AML-193 (cell line): ENCODE results near the gene RASSF3.
"Not testable (repeated sequence)": the region's sequence is repeated elsewhere in the genome, so short reads cannot be mapped to it uniquely, and the experiment has no call there.

Experiments
- DNase-seq, 2 experiments: peaks; one replicate each; lab custom pipeline; 2025; lab: John Stamatoyannopoulos, UW

RASSF3 gene

DNA sequence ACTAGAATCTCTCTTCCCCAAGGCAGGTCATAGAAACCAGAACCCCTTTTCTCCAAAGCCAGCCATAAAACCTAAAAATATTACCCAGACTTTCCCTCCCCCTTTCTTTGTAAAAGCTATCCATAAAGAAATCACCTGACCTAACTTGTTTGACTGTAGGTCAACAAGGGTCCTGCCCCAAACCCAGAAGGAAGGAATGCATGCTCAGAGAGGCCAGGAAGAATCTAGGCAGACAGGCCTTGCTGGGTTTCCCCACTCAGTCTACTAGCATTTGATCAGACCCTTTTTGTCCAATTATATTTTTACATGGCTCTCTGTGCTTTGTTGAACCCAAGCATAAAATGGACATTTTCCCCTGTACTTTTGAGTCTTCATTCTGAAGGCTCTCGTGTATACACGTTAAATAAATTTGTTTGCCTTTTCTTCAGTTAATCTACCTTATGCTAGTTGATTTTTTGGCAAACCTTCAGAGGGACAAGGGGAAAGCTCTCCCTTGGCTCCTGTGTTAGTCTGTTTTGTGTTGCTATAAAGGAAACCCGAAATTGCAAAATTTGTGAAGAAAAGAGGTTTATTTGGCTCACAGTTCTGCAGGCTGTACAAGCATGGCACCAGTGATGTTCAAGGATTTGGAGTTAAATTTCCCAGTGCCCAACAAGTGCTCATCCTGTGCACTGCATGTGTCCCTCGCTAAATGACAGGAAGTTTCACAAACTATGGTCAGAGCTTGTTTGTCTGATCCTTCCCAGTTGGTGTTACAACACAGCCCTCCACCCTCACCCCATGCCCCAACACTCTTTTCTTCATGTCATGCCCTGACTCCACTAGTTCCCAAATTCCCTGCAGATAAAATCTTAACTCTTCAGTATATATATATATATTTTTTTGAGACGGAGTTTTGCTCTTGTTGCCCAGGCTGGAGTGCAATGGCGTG is 14.2 kb upstream of the RASSF3 start:
- DNase-seq: peak; percentile 51 to 79

DNA sequence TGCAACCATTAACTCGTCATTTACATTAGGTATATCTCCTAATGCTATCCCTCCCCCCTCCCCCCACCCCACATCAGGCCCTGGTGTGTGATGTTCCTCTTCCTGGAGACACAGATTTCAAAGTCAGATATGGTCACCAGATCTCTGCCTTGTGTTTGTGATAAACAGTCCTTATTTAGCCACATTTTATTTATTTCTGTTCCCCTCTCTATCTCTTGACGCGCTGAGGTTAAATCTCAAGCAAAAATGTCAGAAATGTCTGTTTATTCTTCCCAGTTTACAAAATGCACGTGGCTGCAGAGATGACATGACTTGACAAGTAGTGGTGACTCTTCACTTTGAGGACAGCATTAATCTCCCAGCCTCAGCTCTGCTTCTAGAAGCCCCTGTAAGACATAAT is 11.5 kb upstream of the RASSF3 start:
- no peak for DNase-seq

DNA sequence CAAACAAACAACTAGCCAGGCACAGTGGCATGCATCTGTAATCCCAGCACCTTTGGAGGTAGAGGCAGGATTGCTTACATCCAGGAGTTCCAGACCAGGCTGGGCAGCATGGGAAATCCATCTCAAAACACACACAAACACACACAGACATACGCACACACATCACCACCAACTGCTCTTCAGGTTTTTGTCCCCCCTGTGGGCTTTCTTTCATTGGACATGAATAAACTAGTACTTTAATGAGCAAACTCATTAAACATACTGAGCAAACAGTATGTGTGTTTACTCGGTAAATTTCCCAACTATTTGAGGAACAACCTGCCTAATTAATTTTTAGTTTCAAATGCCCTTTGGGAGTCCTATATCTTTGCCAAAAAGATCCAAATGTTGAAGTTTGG is 10.1 kb upstream of the RASSF3 start:
- no peak for DNase-seq

DNA sequence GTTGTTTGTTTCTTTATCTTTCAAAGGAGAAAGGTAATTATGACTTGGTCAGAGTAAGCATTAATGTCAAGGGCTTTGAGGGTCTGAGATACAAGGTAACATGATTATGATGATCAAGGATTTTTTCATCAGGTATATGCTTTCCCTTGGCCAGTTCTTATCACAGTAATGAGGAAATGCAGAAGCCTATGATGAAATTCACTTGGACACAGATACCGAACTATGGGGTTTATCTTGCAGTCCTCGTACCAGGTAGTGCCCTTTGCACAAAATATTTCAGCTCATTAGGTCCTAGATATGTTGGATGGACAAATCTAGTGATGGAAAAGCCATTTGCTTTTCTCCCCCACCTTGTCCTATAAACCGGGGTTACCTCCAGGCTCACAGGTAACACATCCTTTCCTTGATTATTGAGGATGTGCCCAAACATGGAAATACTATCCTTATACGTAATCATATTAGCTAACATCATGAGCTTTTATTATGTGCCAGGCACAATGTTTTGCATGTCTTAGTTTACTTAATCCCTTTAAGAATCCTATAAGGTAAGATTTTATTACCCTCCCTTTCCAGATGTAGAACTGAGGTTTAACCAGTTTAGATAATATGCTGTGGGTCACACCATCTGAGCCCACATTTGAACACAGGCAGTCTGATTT is 7.0 kb upstream of the RASSF3 start:
- DNase-seq: no peak

DNA sequence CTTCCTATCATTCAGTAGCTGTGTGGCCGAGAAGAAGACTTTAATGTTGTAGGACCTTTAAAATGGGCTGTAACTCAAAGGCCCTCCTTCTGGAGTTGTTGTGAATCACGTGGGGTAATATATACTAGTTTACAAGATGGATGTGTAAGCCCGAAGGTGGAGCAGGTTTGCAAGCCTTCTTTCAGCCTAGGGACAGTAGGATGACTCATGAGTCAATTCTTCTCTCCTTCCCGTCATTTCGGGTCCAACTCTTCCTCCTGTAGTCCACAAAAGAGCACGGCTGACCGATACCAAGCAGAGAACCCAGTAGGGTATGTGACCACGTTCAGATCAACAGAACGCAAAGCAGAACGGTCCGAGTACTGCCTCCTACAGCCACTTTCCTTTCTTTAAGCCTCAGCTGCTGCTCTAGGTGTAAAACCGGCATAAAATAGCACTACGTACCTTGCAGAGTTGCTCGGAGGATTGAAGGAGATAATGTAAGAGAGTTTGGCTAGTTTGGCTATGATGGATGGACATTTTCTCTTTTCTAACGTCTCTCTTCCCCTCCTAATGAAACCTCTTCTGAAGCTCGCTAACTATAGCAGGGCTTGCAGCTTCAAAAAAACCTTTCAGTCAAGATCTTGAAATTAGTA is 1.3 kb upstream of the RASSF3 start:
- peak; percentile 58 to 65 for DNase-seq

DNA sequence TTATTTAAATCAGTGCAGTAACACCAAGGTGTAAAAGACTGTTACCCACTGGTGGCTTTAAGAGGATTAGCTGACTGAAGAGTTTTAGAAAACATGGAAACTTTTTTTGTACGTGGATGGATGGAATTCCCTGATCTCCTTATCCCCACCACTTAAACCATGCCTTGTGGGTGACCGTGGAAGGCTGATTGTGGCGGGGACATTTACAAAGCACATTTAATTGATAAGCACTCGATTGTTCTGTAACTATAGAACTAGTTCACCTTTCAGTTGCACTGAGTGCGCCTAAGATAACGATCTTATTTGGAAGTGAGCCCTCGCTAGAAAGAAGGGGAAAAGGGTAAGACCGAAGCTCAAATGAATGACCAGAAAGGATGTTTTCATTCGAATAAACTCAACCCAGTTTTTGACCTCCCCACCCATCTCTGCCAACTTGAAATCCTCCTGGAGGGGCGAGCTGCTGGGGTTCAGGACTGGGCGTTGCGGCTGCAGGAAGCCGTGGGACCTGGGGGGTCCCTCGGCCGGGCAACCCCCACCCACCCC is 688 bp upstream of the RASSF3 start:
- no peak for DNase-seq

DNA sequence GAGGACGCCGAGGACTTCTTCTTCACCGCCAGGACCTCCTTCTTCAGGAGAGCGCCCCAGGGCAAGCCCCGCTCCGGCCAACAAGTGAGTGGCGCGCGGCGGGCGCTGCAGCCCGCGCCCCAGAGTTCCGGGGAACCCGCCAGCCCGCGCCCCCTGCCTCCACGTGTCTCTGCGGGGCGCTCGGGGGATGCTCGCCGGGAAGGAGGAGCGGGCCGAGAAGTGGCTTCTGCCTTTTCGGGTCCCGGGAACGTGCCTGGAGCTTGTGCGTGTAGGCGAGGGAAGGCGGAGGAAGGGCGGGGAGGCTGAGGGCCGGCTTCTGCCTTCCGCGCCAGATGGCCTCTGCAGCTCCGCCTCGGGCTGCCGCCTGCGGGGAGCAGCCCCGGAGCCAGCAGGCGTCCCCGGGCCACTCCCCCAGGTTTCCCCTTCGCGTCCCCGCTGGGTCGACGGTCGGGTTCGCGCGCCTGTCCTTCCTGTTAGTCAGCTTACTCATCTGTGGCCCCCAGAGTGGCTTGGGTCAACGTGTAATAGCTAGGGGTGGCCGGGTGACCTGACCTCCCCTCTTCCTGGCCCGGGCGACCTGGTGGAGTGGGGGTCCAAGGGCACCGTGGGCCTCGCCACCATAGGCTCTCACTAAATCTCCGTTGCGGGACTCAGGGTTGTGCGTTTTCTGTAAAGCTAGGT is 505 bp downstream of the RASSF3 start:
- peak; percentile 38 to 51 for DNase-seq

DNA sequence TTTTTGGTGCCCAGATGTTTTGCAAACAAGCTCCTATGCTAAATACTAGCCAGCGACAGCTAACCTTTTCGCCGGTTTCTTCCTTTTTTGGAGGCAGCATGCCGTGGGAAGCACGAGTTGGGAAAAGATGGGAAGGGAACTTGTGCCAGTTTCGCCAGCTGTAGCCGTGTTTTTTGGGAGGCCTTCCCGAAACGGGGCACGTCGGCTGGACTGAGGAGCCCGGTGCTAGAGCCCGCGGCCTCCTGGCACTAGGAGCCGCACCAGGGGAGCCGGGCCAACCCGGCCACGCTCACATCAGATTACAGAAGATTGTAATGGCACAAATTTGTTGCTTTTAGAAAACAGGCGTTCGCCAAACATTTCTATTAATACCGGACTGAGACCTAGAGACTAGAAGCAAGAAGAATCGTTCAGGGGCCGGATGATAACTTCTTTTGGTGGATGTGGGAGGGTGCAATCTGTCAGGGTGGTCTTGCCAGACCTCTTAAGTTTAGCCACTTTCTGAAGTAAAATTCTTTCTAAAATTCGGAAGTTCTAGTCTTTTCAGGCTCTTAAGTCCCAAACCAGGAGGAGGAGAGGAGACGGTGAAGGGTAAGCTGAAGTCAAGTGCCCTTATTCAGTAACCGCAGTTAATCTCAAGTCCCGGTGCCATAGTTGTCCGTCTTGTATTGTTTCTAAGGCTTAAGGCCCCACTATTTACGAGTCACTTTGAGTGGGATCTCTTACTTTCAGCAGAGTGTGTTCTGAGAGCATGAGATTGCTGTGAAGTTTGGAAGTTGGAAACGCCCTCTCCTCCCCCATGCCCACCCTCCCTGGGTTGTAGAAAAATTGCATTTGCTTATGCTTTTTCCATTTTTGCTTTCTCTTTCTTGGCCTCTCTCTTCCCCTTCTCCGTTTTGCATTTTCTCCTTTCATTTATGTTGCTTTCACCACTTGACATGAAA is 1.3 kb downstream of the RASSF3 start:
- no peak for DNase-seq

DNA sequence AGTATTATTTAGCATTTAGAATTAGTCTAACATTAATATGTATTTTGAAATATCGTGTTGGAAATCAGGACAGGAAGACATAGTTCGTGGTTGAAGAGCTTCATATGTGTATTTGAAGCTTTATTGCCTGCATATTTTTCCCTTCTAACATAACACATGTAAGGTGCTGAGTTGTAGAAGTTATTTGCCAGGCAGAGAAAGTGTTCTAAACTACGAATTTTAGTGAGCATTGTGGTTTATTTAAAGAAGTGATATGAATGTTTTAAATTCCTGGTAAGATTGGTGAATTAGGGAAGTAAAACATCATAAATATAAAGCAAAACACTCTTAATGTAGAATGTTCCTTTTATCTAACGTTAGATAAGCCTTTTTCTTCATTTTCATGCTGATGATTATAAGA is 2.5 kb downstream of the RASSF3 start:
- DNase-seq: no peak

DNA sequence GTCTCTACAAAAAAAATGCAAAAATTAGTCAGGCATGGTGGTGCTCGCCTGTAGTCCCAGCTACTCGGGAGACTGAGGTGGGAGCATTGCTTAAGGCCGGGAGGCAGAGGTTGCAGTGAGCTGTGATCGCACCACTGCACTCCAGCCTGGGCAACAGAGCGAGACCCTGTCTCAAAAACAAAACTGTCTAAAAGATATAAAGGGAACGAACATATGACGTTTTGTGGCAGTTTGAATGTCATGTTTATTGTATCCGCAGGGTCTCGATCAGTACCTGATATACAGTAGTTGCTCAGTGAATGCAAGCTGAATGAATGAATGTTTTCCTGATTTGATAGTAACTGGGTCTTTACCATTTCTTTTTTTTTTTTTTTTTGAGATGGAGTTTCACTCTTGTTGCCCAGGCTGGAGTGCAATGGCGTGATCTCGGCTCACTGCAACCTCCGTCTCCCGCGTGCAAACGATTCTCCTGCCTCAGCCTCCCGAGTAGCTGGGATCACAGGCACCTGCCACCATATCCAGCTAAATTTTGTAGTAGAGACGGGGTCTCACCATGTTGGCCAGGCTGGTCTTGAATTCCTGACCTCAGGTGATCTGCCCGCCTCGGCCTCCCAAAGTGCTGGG is 3.6 kb downstream of the RASSF3 start:
- not testable (repeated sequence) for DNase-seq

DNA sequence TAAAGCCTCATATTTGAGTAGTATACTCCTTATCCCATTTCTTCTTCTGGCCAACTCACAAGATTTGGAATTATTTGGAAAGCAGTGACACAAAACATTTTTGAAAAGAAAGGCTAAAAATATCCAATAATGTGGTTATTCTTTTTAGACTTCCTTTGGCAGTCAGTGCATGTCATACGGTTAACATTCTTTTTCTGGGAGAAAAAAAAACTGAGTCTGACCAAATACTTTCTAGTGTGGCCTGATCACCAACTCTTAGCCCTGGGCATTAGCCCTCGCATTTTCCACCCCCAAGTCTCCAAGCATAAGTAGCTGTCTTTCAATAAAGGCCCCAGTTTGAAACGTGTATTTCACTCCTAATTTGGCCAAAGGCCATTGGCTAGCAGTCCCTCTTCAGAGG is 5.9 kb downstream of the RASSF3 start:
- DNase-seq: no peak

DNA sequence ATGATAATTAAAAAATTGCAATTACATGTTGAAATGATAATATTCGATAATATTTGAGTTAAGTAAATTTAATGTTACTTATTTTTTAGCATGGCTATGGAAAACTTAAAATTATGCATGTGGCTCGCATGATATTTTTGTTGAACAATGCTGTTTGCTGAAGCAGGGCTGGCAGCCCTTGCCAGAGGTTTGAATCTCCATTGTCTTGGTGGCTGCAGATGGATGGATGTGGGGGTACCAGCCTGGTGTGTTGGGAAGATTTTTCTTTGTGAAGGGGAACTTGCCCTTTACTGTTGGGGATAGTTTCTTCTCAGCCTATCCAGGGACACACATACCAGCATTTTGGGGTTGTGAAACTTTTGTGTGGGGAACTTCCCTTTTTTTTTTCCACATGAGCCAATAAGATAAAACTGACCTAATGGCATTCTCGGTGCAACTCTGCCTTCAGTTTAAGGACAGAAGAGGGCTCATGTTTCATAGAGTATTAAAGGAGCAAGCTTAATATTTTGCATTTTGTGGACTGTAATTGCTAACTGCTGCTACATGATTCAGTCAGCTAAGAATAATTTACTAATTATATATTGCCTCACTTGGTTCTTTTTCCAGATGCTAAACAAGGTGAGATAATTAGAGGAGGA is 8.8 kb downstream of the RASSF3 start:
- DNase-seq: peak; percentile 90 to 95

DNA sequence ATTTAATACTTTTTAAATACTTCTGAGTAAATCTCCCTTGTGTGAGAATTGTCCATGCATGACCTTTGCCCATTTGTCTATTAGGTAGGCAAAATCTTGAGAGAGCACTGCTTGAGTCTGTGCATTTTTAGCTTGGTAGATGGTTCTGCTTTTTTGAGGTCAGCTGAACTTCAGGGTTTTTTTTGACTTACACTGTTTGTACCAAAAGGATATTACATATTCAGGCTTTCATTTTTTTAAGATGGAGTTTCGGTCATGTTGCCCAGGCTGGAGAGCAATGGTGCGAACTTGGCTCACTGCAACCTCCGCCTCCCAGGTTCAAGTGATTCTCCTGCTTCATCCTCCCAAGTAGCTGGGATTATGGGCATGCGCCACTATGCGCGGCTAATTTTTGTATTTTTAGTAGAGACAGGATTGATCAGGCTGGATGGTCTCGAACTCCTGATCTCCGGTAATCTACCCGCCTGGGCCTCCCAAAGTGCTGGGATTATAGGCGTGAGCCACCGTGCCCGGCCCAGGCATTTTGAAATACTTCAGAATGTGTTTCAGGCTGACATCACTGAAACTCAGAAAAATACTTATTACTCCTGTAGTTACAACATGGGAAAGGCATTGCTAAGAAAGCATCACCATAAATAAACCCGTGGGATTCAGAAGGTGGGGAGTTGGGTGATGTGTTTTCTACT is 11.1 kb downstream of the RASSF3 start:
- peak; percentile 67 to 78 for DNase-seq

DNA sequence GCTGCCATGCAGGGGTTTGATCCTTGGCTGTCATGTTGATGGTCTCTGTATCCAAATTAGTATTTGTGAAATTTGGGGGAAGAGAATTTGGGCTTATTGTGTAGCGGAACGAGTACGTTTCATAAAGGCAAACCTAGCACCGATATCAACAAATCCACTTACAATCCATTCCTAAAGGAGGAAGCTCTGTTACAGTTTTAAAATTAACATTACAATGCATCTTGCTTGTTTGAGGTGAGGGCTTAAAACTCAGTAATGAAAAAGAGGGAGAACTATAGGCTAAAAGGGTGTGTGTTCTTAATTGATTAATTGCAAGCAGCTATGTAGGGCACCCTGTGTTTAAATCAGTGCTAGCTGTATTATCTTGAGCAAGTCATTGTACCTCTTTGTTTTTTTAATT is 13.7 kb downstream of the RASSF3 start:
- no peak for DNase-seq

DNA sequence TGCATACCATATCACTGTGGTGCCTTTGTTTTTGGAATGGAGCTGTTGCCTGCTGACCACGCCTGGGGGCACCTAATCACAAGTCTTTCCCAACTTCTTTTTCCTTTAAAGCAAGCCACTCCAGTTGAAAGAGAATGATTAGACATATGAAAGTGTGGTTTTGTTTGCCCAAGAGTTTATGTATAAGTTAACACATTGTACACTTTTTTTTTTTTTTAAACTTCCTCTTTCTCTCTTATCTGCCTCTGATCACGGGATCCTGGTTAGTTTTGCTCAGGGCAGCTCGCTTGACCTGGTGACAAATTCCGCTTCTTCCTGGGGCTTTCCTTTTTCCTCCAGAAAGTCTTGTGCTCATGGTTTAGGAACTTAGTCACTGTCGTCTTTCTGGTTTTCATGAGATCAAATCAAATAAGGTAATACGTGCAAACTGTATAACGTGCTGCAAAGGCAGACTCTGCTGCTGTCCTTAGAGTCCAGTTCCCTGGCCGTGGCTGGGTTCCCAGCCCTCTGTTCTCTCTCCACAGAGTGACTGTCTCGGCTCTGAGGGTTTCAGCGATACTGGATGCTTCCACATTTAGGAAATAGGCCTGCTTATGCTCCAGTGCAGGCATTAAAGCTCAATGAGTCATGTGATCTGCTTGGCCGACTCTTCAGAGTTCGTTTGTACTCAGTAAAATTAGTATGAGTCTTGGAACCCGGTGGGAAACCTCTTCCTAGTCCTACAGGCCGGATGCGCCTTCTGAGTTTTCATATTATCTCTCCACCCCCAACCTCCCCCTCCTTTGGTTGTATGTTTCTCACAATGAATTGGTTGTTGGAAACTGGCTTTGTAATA is 15.2 kb downstream of the RASSF3 start:
- peak; percentile 97 to 99 for DNase-seq

DNA sequence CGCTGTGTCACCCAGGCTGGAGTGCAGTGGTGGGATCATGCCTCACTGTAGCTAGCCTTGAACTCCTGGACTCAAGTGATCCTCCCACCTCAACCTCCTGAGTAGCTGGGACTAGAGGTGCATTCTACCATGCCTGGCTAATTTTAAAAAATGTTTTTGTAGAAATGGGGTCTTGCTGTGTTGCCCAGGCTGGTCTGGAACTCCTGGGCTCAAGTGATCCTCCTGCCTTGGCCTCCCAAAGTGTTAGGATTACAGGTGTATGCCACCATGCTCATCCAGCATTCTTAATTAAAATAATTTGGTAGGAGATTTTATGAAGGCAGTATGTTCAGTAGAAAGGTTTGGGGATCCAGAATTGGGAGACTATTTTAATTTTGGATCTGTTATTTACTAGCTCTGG is 16.3 kb downstream of the RASSF3 start:
- DNase-seq: not testable (repeated sequence)

DNA sequence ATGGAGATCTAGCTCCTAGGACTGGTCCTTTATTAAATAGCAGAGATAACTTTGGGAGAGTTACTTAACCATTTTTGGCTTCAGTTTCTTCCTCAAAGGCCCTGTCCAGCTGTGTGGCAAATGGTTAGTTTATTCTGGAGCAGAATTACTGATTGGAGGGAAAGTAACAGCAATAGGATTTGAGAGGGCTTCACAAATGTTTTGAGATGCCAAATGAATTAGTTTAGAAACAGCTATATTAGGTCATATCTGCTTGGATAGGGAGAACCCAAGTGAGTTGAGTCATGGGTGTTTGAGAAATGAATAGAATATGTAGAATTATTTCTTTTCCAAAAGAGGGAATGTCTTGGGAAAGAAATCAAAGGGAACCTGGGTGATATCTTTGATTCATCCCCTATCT is 17.5 kb downstream of the RASSF3 start:
- no peak for DNase-seq

DNA sequence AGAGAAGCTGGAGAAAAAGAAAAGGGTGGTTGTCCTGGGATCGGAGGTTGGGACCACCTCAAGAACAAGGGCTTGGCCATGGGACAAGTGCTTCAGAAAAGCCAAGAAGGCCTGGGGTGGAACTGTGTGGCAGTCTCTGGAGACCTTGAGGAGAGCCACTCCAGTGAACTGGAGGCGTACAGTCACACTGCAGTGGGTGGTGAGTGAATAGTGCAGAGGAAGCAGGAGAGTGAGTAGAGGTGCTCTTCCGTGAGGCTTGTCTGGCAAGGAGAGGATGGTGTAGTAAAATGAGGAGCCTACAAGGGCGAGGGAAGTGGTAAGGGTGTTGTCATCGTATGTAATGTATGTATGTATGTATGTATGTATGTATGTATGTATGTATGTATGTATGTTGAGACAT is 20.9 kb downstream of the RASSF3 start:
- DNase-seq: no peak
